ENCODE results near the gene TOPAZ1.

The TOPAZ1 gene
- 0 to 0.07 reads per million in 2 donors for total RNA-seq

GRCh38 chr3:44241706-44242105, at the start of gene TOPAZ1:
TSS of gene TOPAZ1 (plus strand) at chr3:44241886. CDS start at chr3:44242054, 168 bp downstream.
- no peak for DNase-seq

- peak; percentile 46 for DNase-seq
Observed at GRCh38 chr3:44198284-44199269, 43.1 kb upstream of the TOPAZ1 start.

- DNase-seq = no peak
Observed at GRCh38 chr3:44206261-44206660, 35.4 kb upstream of the TOPAZ1 start.

GRCh38 chr3:44206862-44207652, 34.6 kb upstream of the TOPAZ1 start:
- no peak for DNase-seq

- DNase-seq = no peak
Observed at GRCh38 chr3:44208086-44208485, 33.6 kb upstream of the TOPAZ1 start.

- DNase-seq = no peak
Observed at GRCh38 chr3:44208568-44208967, 33.1 kb upstream of the TOPAZ1 start.

GRCh38 chr3:44210967-44211366, 30.7 kb upstream of the TOPAZ1 start:
- DNase-seq = no peak

GRCh38 chr3:44222337-44222736, 19.3 kb upstream of the TOPAZ1 start:
- no peak for DNase-seq

GRCh38 chr3:44223299-44223698, 18.4 kb upstream of the TOPAZ1 start:
- DNase-seq = no peak

- no peak for DNase-seq
Observed at GRCh38 chr3:44224131-44224530, 17.6 kb upstream of the TOPAZ1 start.

GRCh38 chr3:44226573-44226972, 15.1 kb upstream of the TOPAZ1 start:
- no peak for DNase-seq

- no peak for DNase-seq
Observed at GRCh38 chr3:44227632-44228031, 14.1 kb upstream of the TOPAZ1 start.

GRCh38 chr3:44228900-44229299, 12.8 kb upstream of the TOPAZ1 start:
- DNase-seq = no peak

- DNase-seq = no peak
Observed at GRCh38 chr3:44232407-44232806, 9.3 kb upstream of the TOPAZ1 start.

- no peak for DNase-seq
Observed at GRCh38 chr3:44234648-44235268, 6.9 kb upstream of the TOPAZ1 start.

GRCh38 chr3:44235604-44236484, 5.8 kb upstream of the TOPAZ1 start:
- DNase-seq = peak; percentile 23

- DNase-seq = no peak
Observed at GRCh38 chr3:44236485-44236908, 5.2 kb upstream of the TOPAZ1 start.

- DNase-seq = no peak
Observed at GRCh38 chr3:44237161-44237560, 4.5 kb upstream of the TOPAZ1 start.

- DNase-seq = no peak
Observed at GRCh38 chr3:44237665-44238064, 4.0 kb upstream of the TOPAZ1 start.

GRCh38 chr3:44238889-44239288, 2.8 kb upstream of the TOPAZ1 start:
- DNase-seq = no peak

- DNase-seq = no peak
Observed at GRCh38 chr3:44240061-44240460, 1.6 kb upstream of the TOPAZ1 start.

- DNase-seq = no peak
Observed at GRCh38 chr3:44242721-44243120, 1.0 kb downstream of the TOPAZ1 start.
